Muscle of back (tissue), 13 donors: ENCODE data around the gene CAPN11. TPM values are rescaled to one million over a fixed set of nuclear protein-coding genes. Genes with fewer than 3 reads are reported as not detected.

Experiments used
- DNase-seq, 3 donors: peaks; one replicate each; pipeline versions ENCODE4 v3.0.0 to v3.0.0-alpha.2; 2013
- long read RNA-seq, 9 donors: transcript quantifications; one replicate each; lab custom pipeline, GENCODE V29; 2026
- polyA plus RNA-seq, 10 donors: library from polyadenylated mRNA; unstranded; fragments of 120-200 nt; gene quantifications; one replicate each; pipeline ENCODE4 v1.2.1, GENCODE V29; 2013; ENCODE audit not compliant: insufficient read length in 10 of 10

The CAPN11 gene
- polyA plus RNA-seq, result under 1 TPM in 8 of 10 donors, not detected in 2; 0.18 to 0.77 (median 0.41) TPM
- long read RNA-seq, donor 1, result 0 reads
- long read RNA-seq, donor 2, result 0 reads
- long read RNA-seq, donor 3, result 0 reads
- long read RNA-seq, donor 4, result 0 reads
- long read RNA-seq, donor 5, result 0 reads
- long read RNA-seq, donor 6, result 0 reads
- long read RNA-seq, donor 7, result 0 reads
- long read RNA-seq, donor 8, result 0 reads
- long read RNA-seq, donor 9, result 0 reads

- DNase-seq, result no peak
These were observed at the start of gene CAPN11 for GRCh38 chr6:44158770-44159228. Gene CAPN11, plus strand, starts transcription at chr6:44158820. Its CDS starts 29 bp downstream, at chr6:44158849.

DNA sequence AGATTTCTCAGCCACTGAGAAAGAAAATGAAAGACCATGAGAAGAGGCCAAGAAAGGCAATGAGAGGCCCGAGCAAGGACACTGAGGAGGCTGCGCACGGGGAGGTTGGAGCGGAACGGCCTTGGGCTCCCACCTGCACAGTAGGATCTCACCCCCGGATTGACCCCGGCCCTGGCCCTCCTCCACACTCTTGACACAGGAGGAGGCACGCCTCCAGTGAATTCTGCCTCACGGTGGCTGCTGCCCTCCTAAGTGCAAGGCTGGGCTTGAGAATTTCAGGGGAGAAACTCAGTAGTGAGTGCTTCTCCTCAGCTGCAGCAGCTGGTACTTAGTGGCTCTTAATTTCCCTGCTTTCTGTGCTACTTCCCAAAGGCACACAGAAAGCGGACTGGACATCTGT is 49.4 kb upstream of the CAPN11 start:
- no peak for DNase-seq

GRCh38 chr6:44110005-44110676 is 48.5 kb upstream of the CAPN11 start:
- DNase-seq, result no peak

DNA sequence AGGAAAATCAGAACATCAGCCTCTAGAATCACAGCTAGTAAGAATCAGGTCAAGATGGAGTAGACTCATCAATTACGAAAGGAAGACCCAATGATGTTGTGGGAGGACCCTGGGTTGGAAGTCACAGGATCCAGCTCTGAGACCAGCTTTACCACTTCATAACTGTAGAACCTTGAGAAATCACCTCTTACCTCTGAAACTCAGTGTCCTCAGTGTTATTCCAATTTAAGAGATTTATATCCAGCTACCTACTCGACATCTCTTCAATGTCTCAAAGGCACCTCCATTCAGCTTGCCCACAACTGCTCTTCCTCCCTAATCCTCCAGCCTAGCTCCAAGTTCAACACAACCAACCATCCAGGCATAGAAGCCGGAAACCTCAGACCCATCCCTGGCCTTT is 47.7 kb upstream of the CAPN11 start:
- DNase-seq, result no peak

DNA sequence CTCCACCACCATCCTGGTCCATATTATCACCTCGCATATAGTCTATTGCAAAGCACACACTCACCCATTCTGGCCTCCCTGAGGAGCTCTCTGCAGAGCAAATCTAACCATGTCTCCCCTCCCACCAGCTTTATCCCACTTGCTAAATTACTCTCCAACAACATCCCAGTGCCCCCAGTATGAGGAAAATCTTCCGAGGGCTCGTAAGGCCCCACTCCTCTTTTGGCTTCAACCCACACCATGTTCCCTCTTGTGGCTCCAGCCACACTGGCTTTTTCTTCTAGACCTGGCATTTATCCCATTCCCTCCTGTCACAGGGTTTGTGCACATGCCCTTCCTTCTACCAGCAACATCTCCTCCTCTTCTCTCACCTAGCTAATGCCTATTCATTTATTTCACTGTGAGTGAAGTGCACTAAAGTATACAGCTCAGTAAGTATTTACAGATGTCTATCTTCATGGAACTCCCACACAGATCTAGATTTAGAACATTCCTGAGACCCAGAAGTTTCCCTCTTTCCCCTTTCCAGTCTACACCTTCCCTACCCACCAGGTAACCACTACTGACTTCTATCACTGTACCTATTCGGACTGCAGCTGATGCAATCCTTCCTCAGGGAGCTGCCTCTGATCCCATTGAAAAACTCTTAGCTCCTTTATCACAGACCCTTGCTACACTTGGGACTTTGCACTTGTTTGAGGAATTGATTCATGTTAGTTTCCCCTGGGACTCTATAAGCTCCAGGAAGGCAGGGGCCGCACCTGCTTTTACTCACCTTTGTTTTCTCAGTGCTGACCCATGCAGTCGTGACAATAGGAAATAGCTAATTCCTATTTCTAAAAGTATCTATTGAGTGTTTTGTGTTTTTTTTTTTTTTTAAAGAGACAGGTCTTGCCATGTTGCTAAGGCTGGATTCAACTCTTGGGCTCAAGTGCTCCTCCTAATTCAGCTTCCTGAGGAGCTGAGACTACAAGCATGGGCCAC is 46.9 kb upstream of the CAPN11 start:
- DNase-seq, result no peak

GRCh38 chr6:44113414-44113813 is 45.2 kb upstream of the CAPN11 start:
- no peak for DNase-seq

DNA sequence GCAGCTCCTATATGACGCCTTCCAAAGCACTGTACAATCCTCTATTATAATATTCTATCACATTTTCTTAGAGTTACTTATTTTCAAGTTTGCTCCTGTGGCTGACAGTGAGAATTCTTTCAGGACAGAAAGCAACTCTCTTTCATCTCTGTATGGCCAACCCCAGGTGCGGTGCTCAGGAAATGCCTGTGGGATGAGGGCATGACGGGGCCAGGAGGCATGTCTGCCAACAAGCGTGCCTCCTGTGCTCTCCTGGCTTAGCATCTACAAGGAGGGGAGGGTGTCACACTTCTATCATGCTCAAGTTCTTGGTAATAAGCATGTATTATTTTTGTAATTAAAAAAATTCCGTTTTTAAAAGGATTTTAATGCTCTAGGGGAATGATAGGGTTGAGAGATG is 42.8 kb upstream of the CAPN11 start:
- no peak for DNase-seq

DNA sequence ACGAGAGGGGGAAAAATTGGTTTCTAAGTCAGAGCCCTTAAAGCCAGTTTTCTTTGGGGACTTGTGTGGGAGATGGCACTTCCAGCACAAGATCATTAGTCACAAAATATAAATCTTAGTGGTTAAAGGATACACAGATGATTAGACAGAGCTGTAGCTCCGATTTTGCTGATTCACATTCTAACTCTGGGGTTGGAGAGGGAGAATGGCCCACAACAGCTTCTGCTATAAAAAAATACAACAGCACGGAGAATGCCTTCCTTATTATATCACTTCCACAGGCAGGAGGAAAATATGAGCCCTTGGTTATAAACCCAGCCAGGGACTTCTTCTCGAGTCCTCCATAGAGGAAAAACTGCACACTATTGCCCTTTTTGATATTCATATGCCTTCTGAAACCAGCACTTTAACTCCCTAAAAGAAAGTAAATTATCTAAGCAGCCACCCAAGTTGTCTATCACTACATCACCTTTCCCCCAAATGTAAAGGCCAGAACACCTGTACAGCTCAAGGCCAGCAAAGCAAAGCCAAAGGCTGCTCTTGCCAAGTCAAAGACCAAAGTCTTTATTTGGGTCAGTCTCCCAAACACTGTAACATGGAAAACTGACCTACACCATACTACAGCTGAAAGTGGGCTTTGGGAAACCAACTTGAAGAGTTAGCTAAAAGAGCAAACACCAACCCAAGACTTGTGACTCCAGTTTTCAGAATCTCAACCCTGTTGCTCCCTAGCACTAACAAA is 41.8 kb upstream of the CAPN11 start:
- DNase-seq, result peak in 2 of 3 donors; percentile 29 to 71

DNA sequence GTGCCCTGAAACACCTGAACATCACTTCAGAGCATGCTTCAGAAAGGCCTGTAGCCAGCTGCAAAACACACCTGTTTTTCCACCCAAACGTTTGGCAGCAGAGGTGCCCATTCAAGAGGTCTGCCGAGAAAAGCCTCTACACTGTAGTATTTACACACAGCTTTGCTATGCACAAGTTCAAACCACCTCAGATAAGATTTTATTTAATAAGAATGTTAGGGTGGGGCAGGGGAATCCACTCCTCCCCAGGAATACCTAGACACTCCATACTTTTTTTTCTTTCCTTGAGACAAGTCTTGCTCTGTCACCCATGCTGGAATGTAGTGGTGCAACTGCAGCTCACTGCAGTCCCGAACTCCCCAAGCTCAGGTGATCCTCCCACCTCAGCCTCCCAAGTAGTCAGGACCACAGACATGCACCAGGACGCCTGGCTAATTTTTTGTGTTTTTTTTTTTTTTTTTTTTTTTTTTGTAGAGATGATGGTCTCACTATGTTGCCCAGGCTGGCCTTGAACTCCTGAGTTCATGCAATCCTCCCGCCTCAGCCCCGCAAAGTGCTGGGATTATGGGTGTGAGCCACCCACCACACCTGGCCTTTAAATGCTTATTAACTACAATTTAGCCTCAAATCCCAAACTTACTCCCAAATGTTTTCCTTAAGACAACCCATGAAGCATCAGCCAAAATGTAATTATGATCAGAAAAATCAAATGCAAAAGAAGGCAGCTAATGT is 41.1 kb upstream of the CAPN11 start:
- DNase-seq, result no peak

- no peak for DNase-seq
These were observed 38.8 kb upstream of the CAPN11 start for GRCh38 chr6:44119704-44120262.

GRCh38 chr6:44120692-44121443 is 37.8 kb upstream of the CAPN11 start:
- DNase-seq, result no peak

GRCh38 chr6:44122801-44123200 is 35.8 kb upstream of the CAPN11 start:
- no peak for DNase-seq

DNA sequence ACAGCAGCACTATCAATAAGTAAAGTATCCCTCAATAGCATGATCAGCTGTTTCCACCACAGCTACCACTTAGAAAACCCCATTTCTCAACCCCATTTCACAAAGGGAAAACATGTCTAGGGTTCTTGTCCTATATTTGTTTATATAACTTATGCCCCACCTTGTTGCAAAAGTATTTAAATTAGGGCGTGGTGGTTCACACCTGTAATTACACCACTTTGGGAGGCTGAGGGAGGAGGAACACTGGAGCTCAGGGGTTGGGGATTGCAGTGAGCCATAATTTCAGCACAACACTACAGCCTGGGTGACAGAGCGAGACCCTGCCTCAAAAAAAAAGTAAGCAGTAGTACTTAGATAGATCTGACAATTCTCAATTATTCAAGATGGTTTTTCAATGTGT is 35.1 kb upstream of the CAPN11 start:
- DNase-seq, result no peak

GRCh38 chr6:44126320-44127149 is 32.1 kb upstream of the CAPN11 start:
- DNase-seq, result peak; percentile 59 to 86 (median 72)

DNA sequence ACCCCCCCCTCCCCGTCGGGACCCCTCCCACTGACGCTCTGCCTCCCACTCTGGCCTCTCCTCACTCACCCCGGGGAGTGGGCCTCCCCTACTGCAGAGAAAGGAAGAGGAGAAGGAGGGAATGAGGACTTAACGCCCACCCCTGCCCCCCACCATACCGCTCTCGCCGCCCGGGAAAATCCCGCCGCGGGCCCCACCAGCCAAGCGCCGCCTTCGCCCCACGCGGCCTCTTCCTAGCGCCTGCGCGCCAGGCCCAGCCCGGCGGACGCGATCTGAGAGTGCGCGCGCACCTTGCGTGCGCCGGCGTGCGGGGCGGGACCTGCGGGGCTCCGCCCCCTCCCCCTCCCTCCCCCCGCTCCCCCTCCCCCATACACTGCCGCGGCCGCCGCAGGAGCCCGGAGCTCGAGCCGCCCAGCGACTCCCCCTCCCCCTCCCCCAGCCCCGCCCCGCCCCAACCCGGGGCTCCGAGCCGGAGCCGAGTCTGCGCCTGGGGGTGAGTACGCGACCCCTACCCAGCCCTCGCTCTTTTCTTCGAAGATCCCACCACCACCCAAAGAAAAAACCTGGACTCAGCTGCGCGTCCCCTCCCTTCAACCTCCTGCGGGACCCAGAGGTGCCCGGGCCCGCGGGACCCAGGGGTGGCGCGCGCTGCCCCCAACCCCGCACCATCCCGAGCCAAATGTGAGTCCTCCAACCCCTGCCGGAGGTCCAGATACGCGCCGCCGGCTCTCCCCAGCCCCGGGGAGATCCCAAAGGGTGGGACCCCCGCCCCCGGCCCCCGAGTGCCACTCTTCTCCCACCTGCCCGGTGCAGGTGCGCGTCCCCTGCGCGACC is 31.2 kb upstream of the CAPN11 start, which contains the start of the genes MRPL14 and TMEM63B:
MRPL14 (minus strand) TSS at position 267 of the 834 bp plus-strand sequence. CDS start 10,841 bp downstream, outside the sequence.
TMEM63B (plus strand) TSS at position 369 of the 834 bp plus-strand sequence. CDS start 7,031 bp downstream, outside the sequence.
- peak; percentile 89 to 96 (median 96) for DNase-seq

GRCh38 chr6:44128020-44128917 is 30.4 kb upstream of the CAPN11 start:
- DNase-seq, result peak in 1 of 3 donors; percentile 62
